Medulla oblongata (tissue), 1 donor: Measurements from ENCODE around the gene TLE6.
"Not testable (repeated sequence)": the region's sequence is repeated elsewhere in the genome, so short reads cannot be mapped to it uniquely, and the experiment has no call there.

Experiments used
- DNase-seq: peaks from one replicate; pipeline ENCODE4 v3.0.0-alpha.2; 2015; ENCODE audit errors: extremely low spot score

TLE6 gene

GRCh38 chr19:2974342-2975041, 2.9 kb upstream of the TLE6 start:
- no peak for DNase-seq

DNA sequence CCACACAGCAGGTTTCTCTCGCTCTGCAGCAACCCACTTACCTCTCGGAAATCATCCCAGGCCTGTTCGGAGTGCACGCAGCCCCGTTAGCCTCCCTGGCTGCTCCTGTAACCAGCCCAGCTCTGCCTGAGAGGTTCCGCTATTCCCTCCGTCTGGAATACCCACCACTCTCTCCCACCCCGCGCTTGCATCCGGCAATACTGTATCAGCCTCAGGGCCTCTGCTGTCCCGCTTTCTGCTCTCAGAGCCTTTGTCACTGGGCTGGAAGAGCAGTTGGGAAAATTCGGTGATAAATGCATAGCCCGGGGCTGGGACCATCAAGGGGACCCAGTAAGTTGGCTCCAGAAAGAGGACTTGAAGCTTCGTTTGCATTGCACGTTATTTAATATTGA, 759 bp upstream of the TLE6 start:
- no peak for DNase-seq

DNA sequence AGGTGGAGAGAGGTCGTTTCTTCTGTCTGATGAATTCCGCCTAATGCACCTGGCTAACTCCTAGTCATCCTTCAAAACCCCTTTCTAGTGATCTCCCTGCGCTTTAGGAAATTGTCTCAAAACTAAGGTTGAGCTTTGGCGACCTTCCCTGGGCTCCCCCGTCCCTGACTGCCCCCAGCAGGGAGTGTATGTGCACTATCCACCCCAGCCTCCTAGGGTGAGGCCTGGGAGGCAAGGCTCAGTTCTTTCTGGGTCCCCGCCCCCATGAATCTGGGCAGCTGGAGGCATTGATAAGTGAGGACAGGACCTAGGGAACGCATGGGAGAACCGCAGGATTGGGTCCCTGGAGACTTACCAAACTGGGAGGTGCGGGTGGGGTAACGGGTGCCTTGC, 378 bp downstream of the TLE6 start:
- DNase-seq, result no peak

DNA sequence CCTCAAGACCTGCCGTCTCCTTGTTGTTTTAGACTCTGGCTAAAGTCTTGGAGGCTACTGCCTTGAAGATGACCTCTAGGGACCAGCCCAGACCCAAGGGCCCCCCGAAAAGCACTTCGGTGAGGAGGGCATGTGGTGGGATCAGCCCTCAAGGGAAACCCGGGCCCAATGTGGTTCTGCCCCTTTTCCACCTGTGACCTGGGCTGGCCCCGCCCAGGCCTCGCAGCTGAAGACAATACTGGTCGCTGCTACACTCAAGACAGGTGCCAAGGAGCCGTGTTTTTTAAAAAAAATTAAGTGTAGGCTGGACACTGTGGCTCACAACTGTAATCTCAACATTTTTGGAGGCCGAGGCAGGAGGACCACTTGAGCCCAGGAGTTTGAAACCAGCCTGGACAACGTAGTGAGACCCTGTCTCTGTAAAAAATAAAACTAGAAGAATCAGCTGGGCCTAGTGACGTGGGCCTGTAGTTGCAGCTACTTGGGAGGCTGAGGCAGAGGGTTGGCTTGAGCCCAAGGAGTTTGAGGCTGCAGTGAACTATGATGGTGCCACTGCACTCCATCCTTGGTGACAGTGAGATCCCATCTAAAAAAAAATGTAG, 903 bp downstream of the TLE6 start:
- no peak for DNase-seq

DNA sequence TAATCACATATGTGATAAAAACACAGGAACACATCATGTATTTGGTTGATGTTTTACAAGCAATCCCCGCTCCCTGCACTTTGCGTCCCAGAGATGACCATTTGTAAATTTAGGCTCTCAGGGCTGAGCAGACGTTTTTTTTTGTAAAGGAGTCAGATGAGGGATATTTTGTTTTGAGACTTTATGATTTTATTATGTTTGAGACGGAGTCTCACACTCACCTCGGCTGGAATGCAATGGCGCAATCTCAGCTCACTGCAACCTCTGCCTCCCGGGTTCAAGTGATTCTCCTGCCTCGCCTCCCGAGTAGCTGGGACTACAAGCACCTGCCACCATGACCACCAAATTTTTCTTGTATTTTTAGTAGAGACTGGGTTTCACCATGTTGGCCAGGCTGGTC, 1.4 kb downstream of the TLE6 start:
- DNase-seq, result no peak

GRCh38 chr19:2981898-2982297, 4.5 kb downstream of the TLE6 start:
- no peak for DNase-seq

DNA sequence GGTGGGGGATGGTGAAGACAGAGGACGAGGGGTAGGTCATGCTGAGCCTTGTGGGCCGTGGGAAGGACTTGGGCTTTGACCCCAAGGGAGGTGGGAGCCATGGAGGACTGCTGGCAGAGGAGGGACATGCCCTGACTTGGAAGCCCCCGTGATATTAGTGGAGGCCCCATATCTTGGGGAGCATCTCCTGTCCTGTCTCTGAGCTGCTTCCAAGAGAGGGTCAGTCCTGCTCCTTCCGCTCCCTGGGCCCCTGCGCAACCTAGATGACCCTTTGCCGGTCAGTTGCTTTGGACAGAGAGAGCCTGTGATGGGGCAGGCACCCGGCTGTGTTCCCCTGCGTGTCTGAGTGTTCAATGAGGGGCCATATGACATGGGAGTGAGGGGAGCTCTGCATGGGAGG, 5.2 kb downstream of the TLE6 start:
- DNase-seq, result no peak

DNA sequence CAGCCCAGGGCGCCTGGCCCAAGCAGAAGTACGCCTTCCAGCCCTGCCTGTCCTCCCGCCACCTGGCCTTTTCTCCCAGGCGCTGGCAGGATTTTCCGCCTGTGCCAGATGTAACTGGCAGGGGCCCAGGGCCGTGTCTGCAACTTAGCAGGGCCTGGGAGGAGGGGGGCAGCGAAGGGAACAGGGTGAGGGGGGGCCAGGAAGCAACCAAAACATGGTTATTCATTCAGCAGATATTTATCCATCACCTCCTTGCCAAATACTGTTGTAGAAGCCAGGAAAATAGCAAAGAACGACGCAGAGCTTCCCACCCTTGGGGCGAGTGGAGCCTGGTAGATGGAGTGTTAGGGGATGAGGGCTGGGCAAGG, 5.6 kb downstream of the TLE6 start:
- peak; percentile 51 for DNase-seq

DNA sequence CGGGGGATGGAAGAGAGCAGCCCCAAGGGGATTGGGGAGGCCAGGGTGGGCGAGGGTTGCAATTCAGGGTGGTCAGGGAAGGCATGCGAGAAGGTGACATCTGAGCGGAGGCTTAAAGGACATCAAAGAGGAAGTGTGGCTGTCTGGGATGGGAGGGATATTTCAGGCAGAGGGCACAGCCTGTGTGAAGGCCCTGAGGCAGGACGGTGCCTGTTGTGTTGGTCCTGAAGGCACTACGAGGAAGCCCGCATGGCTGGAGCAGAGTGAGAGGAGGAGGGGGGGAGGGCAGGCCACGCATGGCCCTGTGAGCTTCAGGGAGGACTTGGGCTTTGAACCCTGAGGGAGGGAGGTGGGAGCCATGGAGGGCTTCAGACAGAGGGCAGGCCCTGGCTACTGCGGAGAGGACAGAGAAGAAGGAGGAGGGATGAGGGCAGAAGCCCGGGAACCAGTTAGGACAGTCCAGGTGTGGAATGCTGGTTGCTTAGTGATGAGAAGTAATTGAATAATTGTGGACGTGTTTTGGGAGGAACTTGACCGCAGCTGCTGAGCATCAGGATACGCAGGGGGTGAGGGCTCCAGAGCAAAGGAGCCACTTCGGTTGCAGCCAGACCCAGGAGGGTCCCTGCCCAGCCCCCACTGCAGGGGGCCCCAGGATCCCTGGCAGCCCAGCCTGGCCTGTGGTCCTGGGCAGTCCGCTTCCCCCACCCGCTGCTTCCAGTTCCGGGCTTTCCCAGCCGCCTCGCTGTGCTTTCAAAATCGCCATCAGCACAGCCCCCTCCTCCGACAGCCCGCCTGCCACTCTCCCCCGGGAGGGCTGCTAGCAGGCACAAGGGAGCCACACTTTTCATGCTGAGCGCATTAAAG, 6.2 kb downstream of the TLE6 start:
- peak; percentile 23 for DNase-seq

DNA sequence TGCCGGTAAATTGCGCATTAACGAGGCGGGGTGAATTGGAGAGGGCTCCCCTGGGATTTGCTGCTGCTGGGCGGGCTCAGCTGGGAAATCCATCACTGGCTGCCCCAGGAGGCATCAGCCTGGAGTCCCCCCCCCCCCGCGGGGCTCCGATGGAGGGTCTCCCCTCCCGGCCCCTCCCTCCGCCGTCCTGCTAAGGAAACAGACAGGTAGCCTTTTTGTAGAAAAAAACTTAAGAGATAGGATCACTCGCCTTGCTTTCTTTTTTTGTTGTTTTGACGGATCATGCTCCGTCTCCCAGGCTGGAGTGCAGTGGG, 6.8 kb downstream of the TLE6 start:
- DNase-seq, result no peak

DNA sequence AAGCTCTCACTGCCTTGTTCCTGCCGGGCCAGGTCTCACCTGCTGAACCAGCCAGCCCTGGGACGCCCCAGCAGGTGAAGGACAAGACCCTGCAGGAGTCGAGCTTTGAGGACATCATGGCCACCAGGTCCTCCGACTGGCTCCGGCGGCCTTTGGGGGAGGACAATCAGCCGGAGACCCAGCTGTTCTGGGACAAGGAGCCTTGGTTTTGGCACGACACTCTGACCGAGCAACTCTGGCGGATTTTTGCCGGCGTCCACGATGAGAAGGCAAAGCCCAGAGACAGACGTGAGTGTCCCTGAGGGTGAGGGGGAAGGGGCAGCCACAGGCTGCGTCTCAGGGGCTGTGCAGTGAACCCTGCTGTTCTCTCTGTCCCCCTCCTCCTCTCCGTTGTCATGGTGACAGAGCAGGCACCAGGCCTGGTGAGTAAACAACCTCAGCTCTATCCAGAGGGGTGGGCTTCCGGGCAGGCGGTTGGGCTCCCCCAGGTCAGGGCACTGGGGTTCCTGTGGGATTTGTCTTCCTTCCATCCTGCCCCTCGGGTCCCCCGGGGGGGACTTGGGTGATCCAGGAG, 9.7 kb downstream of the TLE6 start:
- no peak for DNase-seq

- no peak for DNase-seq
Observed at GRCh38 chr19:2987797-2988196, 10.4 kb downstream of the TLE6 start.

DNA sequence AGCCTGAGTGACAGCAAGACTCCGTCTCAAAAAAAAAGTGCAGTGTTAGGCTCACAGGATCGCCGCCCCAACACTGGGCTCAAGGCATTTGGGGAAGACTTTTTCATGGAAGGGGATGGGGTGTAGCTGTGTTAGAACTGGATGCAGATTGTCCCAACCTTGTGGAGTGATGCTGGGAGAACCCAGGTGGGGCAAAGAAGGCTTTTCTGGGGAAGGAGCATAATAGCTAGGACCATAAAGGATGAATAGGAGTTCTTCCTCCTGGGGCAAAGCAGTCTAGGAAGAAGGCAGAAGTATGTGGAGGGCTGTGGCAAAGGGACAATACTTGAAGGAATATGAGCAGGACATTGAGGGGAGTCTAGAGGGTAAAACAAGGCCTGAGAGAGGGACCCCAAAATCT, 11.2 kb downstream of the TLE6 start:
- no peak for DNase-seq

GRCh38 chr19:2989236-2989946, 12.0 kb downstream of the TLE6 start:
- no peak for DNase-seq

DNA sequence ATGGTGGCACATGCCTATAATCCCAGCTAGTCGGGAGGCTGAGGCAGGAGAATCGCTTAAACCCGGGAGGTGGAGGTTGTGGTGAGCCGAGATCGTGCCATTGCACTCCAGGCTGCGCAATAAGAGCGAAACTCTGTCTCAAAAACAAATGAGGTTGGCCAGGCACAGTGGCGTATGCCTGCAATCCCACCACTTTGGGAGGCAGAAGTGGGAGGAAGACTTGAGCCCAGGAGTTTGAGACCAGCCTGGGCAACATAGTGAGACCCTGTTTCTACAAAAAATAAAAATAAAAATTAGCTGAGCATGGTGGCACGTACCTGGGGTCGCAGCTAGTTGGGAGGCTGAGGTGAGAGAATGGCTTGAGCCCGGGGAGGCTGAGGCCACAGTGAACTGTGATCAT, 15.0 kb downstream of the TLE6 start:
- DNase-seq, result not testable (repeated sequence)

GRCh38 chr19:2992958-2993357, 15.6 kb downstream of the TLE6 start:
- no peak for DNase-seq

DNA sequence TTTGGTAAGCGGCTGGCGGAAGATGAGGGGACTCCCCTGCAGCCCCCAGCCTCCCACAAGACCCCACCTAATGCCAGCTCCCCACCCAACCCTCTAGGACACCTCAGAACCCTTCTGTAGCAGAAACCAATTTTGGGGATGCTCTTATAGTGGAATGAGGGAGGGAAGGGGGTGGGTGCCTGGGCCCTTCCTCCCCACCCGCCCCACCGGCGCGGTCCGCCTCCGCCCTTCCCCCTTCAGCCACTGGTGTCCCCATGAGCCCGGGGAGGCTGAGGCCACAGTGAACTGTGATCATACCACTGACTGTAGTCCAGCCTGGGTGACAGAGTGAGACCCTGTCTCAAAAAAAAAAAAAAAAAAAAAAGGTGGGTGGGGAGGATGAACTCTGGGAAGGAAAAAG, 16.2 kb downstream of the TLE6 start:
- DNase-seq, result no peak

DNA sequence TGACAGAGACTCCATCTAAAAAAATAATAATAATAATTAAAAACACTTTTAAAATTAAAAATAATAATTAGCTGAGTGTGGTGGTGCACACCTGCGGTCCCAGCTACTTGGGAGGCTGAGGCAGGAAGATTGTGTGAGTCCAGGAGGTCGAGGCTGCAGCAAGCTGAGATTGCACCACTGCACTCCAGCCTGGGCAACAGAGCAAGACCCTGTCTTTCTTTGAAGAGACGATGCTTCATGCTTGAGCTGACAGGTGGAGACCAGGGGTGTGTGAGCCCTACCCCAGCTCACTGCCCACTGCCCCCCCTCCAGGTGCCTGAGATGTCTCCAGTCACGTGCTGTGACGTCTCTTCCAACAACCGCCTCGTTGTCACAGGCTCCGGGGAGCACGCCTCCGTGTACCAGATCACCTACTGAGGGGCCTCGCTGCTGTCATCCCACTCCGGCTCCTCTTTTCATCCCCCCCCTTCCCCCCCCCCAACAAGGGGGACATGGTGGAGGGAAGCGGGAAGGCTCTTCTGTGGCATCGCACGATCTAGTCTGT, 17.3 kb downstream of the TLE6 start:
- no peak for DNase-seq

GRCh38 chr19:2997720-2998119, 20.4 kb downstream of the TLE6 start:
- DNase-seq, result no peak

- no peak for DNase-seq
Observed at GRCh38 chr19:2998642-2999041, 21.3 kb downstream of the TLE6 start.

DNA sequence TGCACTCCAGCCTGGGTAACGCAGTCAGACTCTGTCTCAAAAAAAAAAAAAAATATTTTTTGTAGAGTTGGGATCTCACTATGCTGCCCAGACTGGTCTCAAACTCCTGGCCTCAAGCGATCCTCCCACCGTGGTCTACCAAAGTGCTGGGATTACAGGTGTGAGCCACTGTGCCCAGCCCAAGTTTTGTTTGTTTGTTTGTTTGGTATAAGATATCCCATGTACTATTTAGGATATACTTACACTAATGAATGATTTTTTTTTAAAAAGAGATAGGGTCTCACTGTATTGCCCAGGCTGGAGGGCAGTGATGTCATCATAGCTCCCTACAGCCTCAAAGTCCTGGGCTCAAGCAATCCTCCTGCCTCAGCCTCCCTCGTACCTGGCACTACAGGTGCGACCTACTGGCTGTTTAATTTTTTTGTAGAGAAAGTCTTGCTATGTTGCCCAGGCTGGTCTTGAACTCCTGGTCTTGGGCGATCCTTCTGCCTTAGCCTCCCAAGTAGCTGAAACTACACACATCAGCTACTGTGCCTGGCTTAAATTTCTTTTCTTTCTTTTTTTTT, 24.0 kb downstream of the TLE6 start:
- no peak for DNase-seq

DNA sequence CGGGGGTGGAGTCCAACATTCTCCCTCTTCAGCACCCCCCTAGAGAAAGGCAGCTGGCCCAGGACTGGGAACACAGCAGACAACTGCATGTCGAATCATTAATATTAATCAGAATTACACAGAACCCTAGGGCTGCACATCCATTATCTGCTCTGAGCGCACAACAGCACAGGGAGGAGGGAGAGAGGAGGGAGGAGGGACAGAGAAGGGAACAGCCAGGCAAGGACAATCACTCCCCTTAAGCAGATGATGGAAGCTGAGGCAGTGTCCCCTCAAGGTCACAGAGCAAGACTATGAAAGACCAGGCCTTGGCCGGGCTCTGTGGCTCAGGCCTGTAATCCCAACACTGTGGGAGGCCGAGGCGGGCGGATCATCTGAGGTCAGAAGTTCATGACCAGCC, 25.7 kb downstream of the TLE6 start:
- DNase-seq, result no peak
